ENCODE measurements around the gene PNPLA7.
"Not testable (repeated sequence)": the region's sequence is repeated elsewhere in the genome, so short reads cannot be mapped to it uniquely, and the experiment has no call there.

Gene PNPLA7

GRCh38 chr9:137474271-137474670, 75.9 kb downstream of the PNPLA7 start:
- Histone ChIP-seq H3K27me3 (peaks cover 20% of the 10 kb centered on the region), H3K4me3 (ENCODE audit: low read depth in 1 of 2, low read length in 1 of 2) (no peak overlapping the region), H3K36me3 (no peaks in the 10 kb centered on the region), H3K4me1 (ENCODE audit: control insufficient read depth in 1 of 2, insufficient read depth in 1 of 2, low read depth in 1 of 2, low read length in 1 of 2) (no peaks in the 10 kb centered on the region), H3K27ac (no peak overlapping the region), H3K9me3 (no peaks in the 10 kb centered on the region)
- no peak for TF ChIP-seq CTCF (IDR thresholded peaks at IDR 0.05)

GRCh38 chr9:137470785-137471184, 79.4 kb downstream of the PNPLA7 start:
- H3K36me3 ChIP-seq, result no peaks in the 10 kb centered on the region
- no peak for TF ChIP-seq CTCF (IDR thresholded peaks at IDR 0.05)
- H3K4me1 ChIP-seq (ENCODE audit: control insufficient read depth in 1 of 2, insufficient read depth in 1 of 2, low read depth in 1 of 2, low read length in 1 of 2), result no peaks in the 10 kb centered on the region
- H3K4me3 ChIP-seq (ENCODE audit: low read depth in 1 of 2, low read length in 1 of 2), result no peak overlapping the region
- H3K9me3 ChIP-seq, result no peaks in the 10 kb centered on the region
- H3K27ac ChIP-seq, result no peak overlapping the region
- peaks cover 31% of the 10 kb centered on the region for H3K27me3 ChIP-seq

DNA sequence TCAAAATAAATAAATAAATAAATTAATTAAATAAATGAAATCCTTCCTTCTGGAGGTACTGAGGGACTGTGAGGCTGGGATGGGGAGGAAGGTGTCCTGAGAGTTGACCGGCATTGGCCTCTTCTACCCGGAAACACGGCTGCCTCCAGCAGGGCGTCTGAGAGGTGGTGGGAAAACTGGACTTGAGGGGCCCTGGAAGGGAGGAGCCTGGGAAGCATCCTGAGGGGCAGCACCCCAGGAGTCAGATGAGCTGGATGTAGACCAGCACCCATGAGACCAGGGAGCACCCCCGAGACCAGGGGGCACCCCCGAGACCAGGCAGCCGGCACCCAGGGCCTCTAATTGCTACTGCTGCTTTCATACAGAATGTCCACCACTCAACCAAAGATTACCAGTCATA, 82.3 kb downstream of the PNPLA7 start:
- Histone ChIP-seq H3K27ac (no peak overlapping the region), H3K4me1 (ENCODE audit: control insufficient read depth in 1 of 2, insufficient read depth in 1 of 2, low read depth in 1 of 2, low read length in 1 of 2) (no peaks in the 10 kb centered on the region), H3K27me3 (peaks cover 47% of the 10 kb centered on the region), H3K9me3 (no peaks in the 10 kb centered on the region), H3K4me3 (ENCODE audit: low read depth in 1 of 2, low read length in 1 of 2) (no peak overlapping the region), H3K36me3 (no peaks in the 10 kb centered on the region)
- no peak for TF ChIP-seq CTCF (IDR thresholded peaks at IDR 0.05)

DNA sequence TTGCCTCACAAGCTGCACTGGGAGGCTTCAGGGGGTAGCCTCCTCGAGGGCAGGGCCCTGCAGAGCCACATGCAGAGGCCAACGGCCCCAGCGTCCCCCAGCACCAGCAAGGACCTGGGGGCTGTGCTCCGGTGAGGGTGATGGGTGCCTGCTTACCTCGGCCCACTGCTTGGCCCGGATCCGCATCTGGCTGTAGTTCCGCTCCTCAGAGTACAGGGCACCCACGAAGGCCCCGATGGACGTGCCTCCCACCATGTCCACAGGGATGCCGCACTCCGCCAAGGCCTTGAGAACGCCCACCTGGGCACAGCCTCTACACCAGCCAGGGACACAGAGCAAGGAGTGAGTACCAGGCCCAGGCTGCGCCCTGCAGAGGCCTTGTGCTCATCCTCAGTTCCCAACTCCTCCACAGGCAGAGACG, 83.0 kb downstream of the PNPLA7 start:
- no peak overlapping the region for H3K27ac ChIP-seq
- H3K4me1 ChIP-seq (ENCODE audit: control insufficient read depth in 1 of 2, insufficient read depth in 1 of 2, low read depth in 1 of 2, low read length in 1 of 2), result no peaks in the 10 kb centered on the region
- no peak for TF ChIP-seq CTCF (IDR thresholded peaks at IDR 0.05)
- H3K4me3 ChIP-seq (ENCODE audit: low read depth in 1 of 2, low read length in 1 of 2), result no peak overlapping the region
- no peaks in the 10 kb centered on the region for H3K36me3 ChIP-seq
- H3K9me3 ChIP-seq, result no peaks in the 10 kb centered on the region
- peaks cover 54% of the 10 kb centered on the region for H3K27me3 ChIP-seq

- H3K4me1 ChIP-seq (ENCODE audit: control insufficient read depth in 1 of 2, insufficient read depth in 1 of 2, low read depth in 1 of 2, low read length in 1 of 2); H3K4me3 ChIP-seq (ENCODE audit: low read depth in 1 of 2, low read length in 1 of 2); H3K27ac ChIP-seq; H3K36me3 ChIP-seq; H3K9me3 ChIP-seq: not testable (repeated sequence)
- peaks cover 61% of the 10 kb centered on the region for H3K27me3 ChIP-seq
Measured at GRCh38 chr9:137466389-137467085, 83.7 kb downstream of the PNPLA7 start.

- no peaks in the 10 kb centered on the region for H3K36me3 ChIP-seq
Measured at GRCh38 chr9:137465720-137466388, 84.3 kb downstream of the PNPLA7 start.

More at GRCh38 chr9:137465720-137466388, 84.3 kb downstream of the PNPLA7 start:
- no peak overlapping the region for H3K4me3 ChIP-seq (ENCODE audit: low read depth in 1 of 2, low read length in 1 of 2)
- no peak overlapping the region for H3K27ac ChIP-seq
- no peak for TF ChIP-seq CTCF (IDR thresholded peaks at IDR 0.05)
- peaks cover 0 to 5% of the 10 kb centered on the region in 2 experiments for H3K4me1 ChIP-seq (ENCODE audit: control insufficient read depth in 1 of 2, insufficient read depth in 1 of 2, low read depth in 1 of 2, low read length in 1 of 2)
- H3K9me3 ChIP-seq, result no peaks in the 10 kb centered on the region
- peaks cover 64% of the 10 kb centered on the region for H3K27me3 ChIP-seq
